Neural cell (in vitro differentiated cells): ENCODE results near the gene ZNF614. TPM values are rescaled to one million over a fixed set of nuclear protein-coding genes. Genes with fewer than 3 reads are reported as not detected.

Experiments used
- H2AFZ ChIP-seq: fragments of 200-600, 300-800 bp; sonication (generic), shearing (Covaris generic); 2 replicates; pipeline ENCODE4 v1.6.0; 2014; ENCODE audit warnings: low read depth, mild to moderate bottlenecking, antibody characterized with exemption, low read length, moderate library complexity
- H3F3A ChIP-seq: fragments of 200-600 bp; shearing (Covaris generic); 2 replicates; pipeline ENCODE4 v1.6.1; 2016; ENCODE audit warnings: mild to moderate bottlenecking, moderate library complexity, mixed read lengths, antibody characterized with exemption, low read length; ENCODE audit not compliant: insufficient read depth, poor library complexity, severe bottlenecking
- H3K27ac ChIP-seq: fragments of 200-600, 300-800 bp; sonication (generic), shearing (Covaris generic); 2 replicates; pipeline ENCODE4 v1.5.1; 2014; ENCODE audit warnings: mild to moderate bottlenecking, low read length, moderate library complexity
- H3K27me3 ChIP-seq: fragments of 300-800, 200-600 bp; sonication (generic), shearing (Covaris generic); 2 replicates; pipeline ENCODE4 v1.6.0; 2014; ENCODE audit warnings: mild to moderate bottlenecking, low read depth, low read length, moderate library complexity; ENCODE audit not compliant: insufficient read depth
- H3K36me3 ChIP-seq: fragments of 300-800, 200-600 bp; sonication (generic), shearing (Covaris generic); 2 replicates; pipeline ENCODE4 v1.5.1; 2014; ENCODE audit warnings: mild to moderate bottlenecking, antibody characterized with exemption, low read length, moderate library complexity; ENCODE audit not compliant: insufficient read depth
- H3K4me2 ChIP-seq: fragments of 300-800, 200-600 bp; sonication (generic), shearing (Covaris generic); 2 replicates; pipeline ENCODE4 v1.6.0; 2014; ENCODE audit warnings: mild to moderate bottlenecking, low read length
- H3K4me3 ChIP-seq: fragments of 300-800, 200-600 bp; sonication (generic), shearing (Covaris generic); 2 replicates; pipeline ENCODE4 v1.5.1; 2014; ENCODE audit warnings: mild to moderate bottlenecking, low read length, moderate library complexity
- H3K79me2 ChIP-seq: fragments of 200-600 bp; shearing (Covaris generic); replicated peaks from 2 replicates; pipeline ENCODE4 v1.6.0; 2014; ENCODE audit warnings: mild to moderate bottlenecking, low read length, moderate library complexity; ENCODE audit not compliant: insufficient read depth
- H3K9ac ChIP-seq: fragments of 300-800, 200-600 bp; sonication (generic), shearing (Covaris generic); 2 replicates; pipeline ENCODE4 v1.6.1; 2016; ENCODE audit warnings: mild to moderate bottlenecking, low read length, mixed read lengths
- H3K9me2 ChIP-seq: fragments of 200-600 bp; shearing (Covaris generic); 2 replicates; pipeline ENCODE4 v1.6.1; 2016; ENCODE audit warnings: mild to moderate bottlenecking, low read length, mixed read lengths; ENCODE audit not compliant: insufficient read depth
- H3K9me3 ChIP-seq: fragments of 200-600, 300-800 bp; sonication (generic), shearing (Covaris generic); 2 replicates; pipeline ENCODE4 v1.6.1; 2016; ENCODE audit warnings: mild to moderate bottlenecking, mixed run types, low read length, moderate library complexity, mixed read lengths
- H4K20me1 ChIP-seq: fragments of 200-600 bp; shearing (Covaris generic); 2 replicates; pipeline ENCODE4 v1.6.1; 2016; ENCODE audit warnings: mild to moderate bottlenecking, mixed run types; ENCODE audit not compliant: insufficient read depth
- EP300 ChIP-seq: fragments of 450-650 bp; conservative IDR thresholded peaks from 2 replicates; pipeline ENCODE4 v1.6.1; 2014; ENCODE audit warnings: antibody characterized with exemption, mild to moderate bottlenecking, moderate library complexity; ENCODE audit not compliant: poor library complexity, severe bottlenecking
- EZH2 ChIP-seq: fragments of 200-600, 300-800 bp; shearing (Covaris generic), sonication (generic); IDR thresholded peaks from 2 replicates; pipeline ENCODE4 v1.6.1; 2014; ENCODE audit warnings: antibody characterized with exemption, low read length, borderline replicate concordance, mild to moderate bottlenecking; ENCODE audit not compliant: insufficient read depth, poor library complexity, severe bottlenecking
- MXI1 ChIP-seq: fragments of 450-650 bp; conservative IDR thresholded peaks from 2 replicates; pipeline ENCODE4 v1.6.1; 2014; ENCODE audit warnings: antibody characterized with exemption, mild to moderate bottlenecking; ENCODE audit not compliant: poor library complexity, severe bottlenecking
- POLR2AphosphoS5 ChIP-seq: IDR thresholded peaks from 2 replicates; pipeline ENCODE4 v1.6.1; 2012
- RAD21 ChIP-seq: fragments of 450-650 bp; conservative IDR thresholded peaks from 2 replicates; pipeline ENCODE4 v1.6.1; 2014; ENCODE audit warnings: antibody characterized with exemption, mild to moderate bottlenecking, moderate library complexity
- SMC3 ChIP-seq: fragments of 450-650 bp; conservative IDR thresholded peaks from 2 replicates; pipeline ENCODE4 v1.6.1; 2014; ENCODE audit warnings: antibody characterized with exemption, mild to moderate bottlenecking, moderate library complexity; ENCODE audit not compliant: poor library complexity
- TAF1 ChIP-seq: IDR thresholded peaks from 2 replicates; pipeline ENCODE4 v1.6.1; 2012; ENCODE audit warnings: low read depth
- polyA plus RNA-seq: library from polyadenylated mRNA; depleted of rRNA; stranded (reverse); fragments of >200 nt; gene quantifications from 2 replicates; pipeline ENCODE4 v1.2.3, GENCODE V29; 2014
- TF ChIP-seq, protein P1 (sequence below): fragments of 450-650 bp; IDR thresholded peaks from 2 replicates; pipeline ENCODE4 v1.5.1; 2014; ENCODE audit warnings: antibody characterized with exemption, mild to moderate bottlenecking, moderate library complexity; ENCODE audit not compliant: poor library complexity, severe bottlenecking
- TF ChIP-seq, protein P2 (sequence below): IDR thresholded peaks from 2 replicates; pipeline ENCODE4 v1.6.1; 2012; ENCODE audit warnings: borderline replicate concordance

The ZNF614 gene
- polyA plus RNA-seq, 1 donor from 2014 or later: 17.8 TPM

DNA sequence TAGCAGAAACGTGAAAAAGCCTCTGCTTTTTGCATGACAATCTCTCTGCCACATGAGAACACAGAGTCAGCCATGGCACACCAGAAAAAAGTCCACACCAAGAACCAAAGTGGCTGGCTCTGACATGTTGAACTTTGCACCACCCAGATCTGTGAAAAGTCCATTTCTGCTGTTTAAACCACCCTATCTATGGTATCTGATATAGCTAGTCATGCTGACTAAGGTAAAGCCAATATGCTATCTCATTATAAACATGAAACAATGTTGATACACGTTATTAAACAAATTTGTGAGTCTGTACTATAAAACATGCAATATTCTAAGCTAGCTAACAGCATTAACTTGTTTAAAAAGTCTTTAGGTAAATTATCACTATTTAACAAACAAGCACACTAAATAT lies 41.5 kb upstream of the ZNF614 start:
- TF ChIP-seq, protein P1, sequence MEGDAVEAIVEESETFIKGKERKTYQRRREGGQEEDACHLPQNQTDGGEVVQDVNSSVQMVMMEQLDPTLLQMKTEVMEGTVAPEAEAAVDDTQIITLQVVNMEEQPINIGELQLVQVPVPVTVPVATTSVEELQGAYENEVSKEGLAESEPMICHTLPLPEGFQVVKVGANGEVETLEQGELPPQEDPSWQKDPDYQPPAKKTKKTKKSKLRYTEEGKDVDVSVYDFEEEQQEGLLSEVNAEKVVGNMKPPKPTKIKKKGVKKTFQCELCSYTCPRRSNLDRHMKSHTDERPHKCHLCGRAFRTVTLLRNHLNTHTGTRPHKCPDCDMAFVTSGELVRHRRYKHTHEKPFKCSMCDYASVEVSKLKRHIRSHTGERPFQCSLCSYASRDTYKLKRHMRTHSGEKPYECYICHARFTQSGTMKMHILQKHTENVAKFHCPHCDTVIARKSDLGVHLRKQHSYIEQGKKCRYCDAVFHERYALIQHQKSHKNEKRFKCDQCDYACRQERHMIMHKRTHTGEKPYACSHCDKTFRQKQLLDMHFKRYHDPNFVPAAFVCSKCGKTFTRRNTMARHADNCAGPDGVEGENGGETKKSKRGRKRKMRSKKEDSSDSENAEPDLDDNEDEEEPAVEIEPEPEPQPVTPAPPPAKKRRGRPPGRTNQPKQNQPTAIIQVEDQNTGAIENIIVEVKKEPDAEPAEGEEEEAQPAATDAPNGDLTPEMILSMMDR: no peak
- TF ChIP-seq POLR2AphosphoS5 (no peak), EP300 (no peak), SMC3 (no peak), MXI1 (no peak), TAF1 (no peak), EZH2 (no peak), RAD21 (no peak)
- TF ChIP-seq, protein P2, sequence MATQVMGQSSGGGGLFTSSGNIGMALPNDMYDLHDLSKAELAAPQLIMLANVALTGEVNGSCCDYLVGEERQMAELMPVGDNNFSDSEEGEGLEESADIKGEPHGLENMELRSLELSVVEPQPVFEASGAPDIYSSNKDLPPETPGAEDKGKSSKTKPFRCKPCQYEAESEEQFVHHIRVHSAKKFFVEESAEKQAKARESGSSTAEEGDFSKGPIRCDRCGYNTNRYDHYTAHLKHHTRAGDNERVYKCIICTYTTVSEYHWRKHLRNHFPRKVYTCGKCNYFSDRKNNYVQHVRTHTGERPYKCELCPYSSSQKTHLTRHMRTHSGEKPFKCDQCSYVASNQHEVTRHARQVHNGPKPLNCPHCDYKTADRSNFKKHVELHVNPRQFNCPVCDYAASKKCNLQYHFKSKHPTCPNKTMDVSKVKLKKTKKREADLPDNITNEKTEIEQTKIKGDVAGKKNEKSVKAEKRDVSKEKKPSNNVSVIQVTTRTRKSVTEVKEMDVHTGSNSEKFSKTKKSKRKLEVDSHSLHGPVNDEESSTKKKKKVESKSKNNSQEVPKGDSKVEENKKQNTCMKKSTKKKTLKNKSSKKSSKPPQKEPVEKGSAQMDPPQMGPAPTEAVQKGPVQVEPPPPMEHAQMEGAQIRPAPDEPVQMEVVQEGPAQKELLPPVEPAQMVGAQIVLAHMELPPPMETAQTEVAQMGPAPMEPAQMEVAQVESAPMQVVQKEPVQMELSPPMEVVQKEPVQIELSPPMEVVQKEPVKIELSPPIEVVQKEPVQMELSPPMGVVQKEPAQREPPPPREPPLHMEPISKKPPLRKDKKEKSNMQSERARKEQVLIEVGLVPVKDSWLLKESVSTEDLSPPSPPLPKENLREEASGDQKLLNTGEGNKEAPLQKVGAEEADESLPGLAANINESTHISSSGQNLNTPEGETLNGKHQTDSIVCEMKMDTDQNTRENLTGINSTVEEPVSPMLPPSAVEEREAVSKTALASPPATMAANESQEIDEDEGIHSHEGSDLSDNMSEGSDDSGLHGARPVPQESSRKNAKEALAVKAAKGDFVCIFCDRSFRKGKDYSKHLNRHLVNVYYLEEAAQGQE: no peak
- Histone ChIP-seq H3K9me3 (peaks cover 25% of the 10 kb centered on the region), H3K27me3 (no peaks in the 10 kb centered on the region), H3F3A (no peaks in the 10 kb centered on the region), H3K79me2 (no peaks in the 10 kb centered on the region), H3K4me3 (no peak overlapping the region), H4K20me1 (no peaks in the 10 kb centered on the region), H3K9me2 (no peaks in the 10 kb centered on the region), H3K36me3 (peaks cover 56% of the 10 kb centered on the region), H3K9ac (no peak overlapping the region), H3K27ac (no peak overlapping the region), H3K4me2 (no peak overlapping the region), H2AFZ (no peak overlapping the region)

DNA sequence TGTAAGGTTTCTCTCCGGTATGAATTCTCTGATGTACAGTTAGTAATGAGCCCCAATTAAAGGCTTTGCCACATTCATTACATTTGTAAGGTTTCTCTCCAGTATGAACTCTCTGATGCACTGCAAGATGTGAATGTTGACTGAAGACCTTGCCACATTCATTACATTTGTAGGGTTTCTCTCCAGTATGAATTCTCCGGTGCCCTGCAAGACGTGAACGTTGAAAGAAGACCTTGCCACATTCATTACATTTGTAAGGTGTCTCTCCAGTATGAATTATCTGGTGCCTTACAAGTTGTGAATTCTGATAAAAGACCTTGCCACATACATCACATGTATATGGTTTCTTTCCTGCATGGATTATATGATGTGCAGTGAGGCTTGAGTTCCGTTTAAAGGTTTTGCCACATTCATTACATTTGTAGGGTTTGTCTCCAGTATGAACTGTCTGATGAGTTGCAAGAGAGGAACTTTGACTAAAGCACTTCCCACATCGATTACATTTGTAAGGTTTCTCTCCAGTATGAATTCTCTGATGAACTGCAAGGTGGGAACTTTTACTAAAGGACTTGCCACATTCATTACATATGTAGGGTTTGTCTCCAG lies 38.2 kb upstream of the ZNF614 start:
- H3K9me3 ChIP-seq: peaks cover 36% of the 10 kb centered on the region
- peaks cover 51% of the 10 kb centered on the region for H3K36me3 ChIP-seq
- H3F3A ChIP-seq: no peaks in the 10 kb centered on the region
- no peaks in the 10 kb centered on the region for H3K79me2 ChIP-seq
- H4K20me1 ChIP-seq: no peaks in the 10 kb centered on the region
- H3K9me2 ChIP-seq: no peaks in the 10 kb centered on the region
- no peak overlapping the region for H2AFZ ChIP-seq
- H3K4me3 ChIP-seq: no peak overlapping the region
- no peaks in the 10 kb centered on the region for H3K27me3 ChIP-seq
- H3K4me2 ChIP-seq: no peak overlapping the region
- H3K27ac ChIP-seq: no peak overlapping the region
- TF ChIP-seq, protein P2: no peak
- TF ChIP-seq, protein P1: no peak
- TF ChIP-seq POLR2AphosphoS5 (no peak), EZH2 (no peak), RAD21 (no peak), EP300 (no peak), SMC3 (no peak)
- no peak overlapping the region for H3K9ac ChIP-seq
